SH-SY5Y (cell line): Measurements from ENCODE around the gene KRTAP22-1.

ENCODE experiments used
- GATA2 ChIP-seq: IDR thresholded peaks from 2 replicates; pipeline ENCODE4 v1.6.1; 2011; ENCODE audit warnings: mild to moderate bottlenecking, low read depth, low read length
- GATA3 ChIP-seq: IDR thresholded peaks from 2 replicates; pipeline ENCODE4 v1.6.1; 2011; ENCODE audit warnings: low read depth, mild to moderate bottlenecking, low read length, moderate library complexity

DNA sequence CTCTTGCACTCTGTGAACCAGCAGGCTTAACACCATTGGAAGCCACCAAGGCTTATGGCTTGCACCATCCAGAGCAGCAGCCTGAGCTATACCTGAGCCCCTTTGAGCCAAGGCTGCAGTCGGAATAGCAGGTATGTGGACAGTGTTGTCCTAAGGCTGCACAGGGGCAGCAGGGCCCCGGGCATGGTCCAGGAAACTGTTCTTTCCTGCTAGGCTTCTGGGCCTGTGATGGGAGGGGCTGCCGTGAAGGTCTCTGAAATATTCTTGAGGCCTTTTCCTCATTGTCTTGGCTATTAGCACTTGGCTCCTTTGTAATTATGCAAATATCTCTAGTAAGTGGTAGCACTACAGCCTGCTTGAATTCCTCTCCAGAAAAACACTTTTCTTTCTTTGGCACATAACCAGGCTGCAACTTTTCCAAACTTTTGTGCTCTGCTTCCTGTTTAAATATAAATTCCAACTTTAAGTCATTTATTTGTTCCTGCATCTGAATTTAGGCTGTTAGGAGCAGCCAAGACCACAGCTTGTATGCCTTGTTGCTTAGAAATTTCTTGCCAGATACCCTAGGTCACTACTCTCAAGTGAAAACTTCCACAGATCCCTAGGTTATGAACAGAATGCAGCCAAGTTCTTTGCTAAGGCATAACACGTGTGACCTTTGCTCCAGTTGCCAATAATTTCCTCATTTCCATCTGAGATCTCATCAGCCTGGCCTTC, 24.7 kb downstream of the KRTAP22-1 start:
- no peak for TF ChIP-seq GATA2
- no peak for TF ChIP-seq GATA3
